Right lung (tissue), 10 donors: ENCODE results near the gene OR51B5. TPM values are rescaled to one million over a fixed set of nuclear protein-coding genes. Genes with fewer than 3 reads are reported as not detected.
A peak's percentile ranks its signal among the peaks of the same experiment; 100 is the strongest.
"Not testable (repeated sequence)": the region's sequence is repeated elsewhere in the genome, so short reads cannot be mapped to it uniquely, and the experiment has no call there.

Source experiments
- DNase-seq, 2 donors: peaks; one replicate each; pipeline ENCODE4 v3.0.0-alpha.2; 2013
- long read RNA-seq, 8 donors: transcript quantifications; one replicate each; lab custom pipeline, GENCODE V29; 2026
- polyA plus RNA-seq, 5 donors: library from polyadenylated mRNA; unstranded; fragments of 120-200 nt; gene quantifications; one replicate each; pipeline versions ENCODE4 v1.2.1 to v1.2.3, GENCODE V29; 2013; ENCODE audit warnings: inconsistent platforms in 1 of 5, low replicate concordance in 1 of 5; ENCODE audit not compliant: insufficient read length in 5 of 5, insufficient read depth in 1 of 5

OR51B5 gene
- polyA plus RNA-seq: 1 to 10 TPM in 1 of 5 donors, under 1 TPM in 4; 0.27 to 1.3 (median 0.53) TPM
- long read RNA-seq, donor 1: 0 reads
- long read RNA-seq, donor 2: 0 reads
- long read RNA-seq, donor 3: 0 reads
- long read RNA-seq, donor 4: 0 reads
- long read RNA-seq, donor 5: 0 reads
- long read RNA-seq, donor 6: 0 reads
- long read RNA-seq, donor 7: 0 reads
- long read RNA-seq, donor 8: 0 reads

GRCh38 chr11:5343474-5344335 lies at the start of gene OR51B5:
OR51B5 (minus strand) TSS chr11:5343524; CDS start chr11:5343524, 0 bp downstream.
- no peak for DNase-seq

GRCh38 chr11:5390210-5390609 lies 46.9 kb upstream of the OR51B5 start:
- no peak for DNase-seq

GRCh38 chr11:5384335-5384734 lies 41.0 kb upstream of the OR51B5 start:
- DNase-seq: no peak

GRCh38 chr11:5383576-5383975 lies 40.3 kb upstream of the OR51B5 start, which contains the start of gene OR51M1:
OR51M1 (plus strand) TSS chr11:5383812; CDS start chr11:5389399, 5,587 bp downstream.
- no peak for DNase-seq

GRCh38 chr11:5380740-5381342 lies 37.5 kb upstream of the OR51B5 start:
- DNase-seq: peak; percentile 13 to 29

GRCh38 chr11:5369789-5370188 lies 26.5 kb upstream of the OR51B5 start:
- no peak for DNase-seq

GRCh38 chr11:5368502-5369043 lies 25.2 kb upstream of the OR51B5 start:
- DNase-seq: no peak

GRCh38 chr11:5367448-5368074 lies 24.2 kb upstream of the OR51B5 start:
- no peak for DNase-seq

- DNase-seq: no peak
These were observed 23.5 kb upstream of the OR51B5 start for GRCh38 chr11:5366856-5367255.

- not testable (repeated sequence) for DNase-seq
These were observed 23.0 kb upstream of the OR51B5 start for GRCh38 chr11:5366365-5366764.

- DNase-seq: no peak
These were observed 20.9 kb upstream of the OR51B5 start for GRCh38 chr11:5364214-5364613.

GRCh38 chr11:5363679-5364078 lies 20.4 kb upstream of the OR51B5 start:
- no peak for DNase-seq

GRCh38 chr11:5362017-5362625 lies 18.8 kb upstream of the OR51B5 start:
- no peak for DNase-seq

GRCh38 chr11:5356031-5356430 lies 12.7 kb upstream of the OR51B5 start:
- DNase-seq: not testable (repeated sequence)

- DNase-seq: no peak
These were observed 7.9 kb upstream of the OR51B5 start, which contains the start of gene OR51B6 for GRCh38 chr11:5351208-5351607. OR51B6 (plus strand) TSS chr11:5351508; CDS start chr11:5351508, 0 bp downstream.

- DNase-seq: no peak
These were observed 6.2 kb upstream of the OR51B5 start for GRCh38 chr11:5349550-5349949.

GRCh38 chr11:5348551-5349194 lies 5.3 kb upstream of the OR51B5 start:
- DNase-seq: no peak

- DNase-seq: no peak
These were observed 2.5 kb upstream of the OR51B5 start for GRCh38 chr11:5345831-5346230.

GRCh38 chr11:5339771-5340322 lies 3.5 kb downstream of the OR51B5 start:
- no peak for DNase-seq

- not testable (repeated sequence) for DNase-seq
These were observed 6.1 kb downstream of the OR51B5 start for GRCh38 chr11:5337253-5337652.
